K562 (cell line): ENCODE measurements around the gene LCP2. TPM values are rescaled to one million over a fixed set of nuclear protein-coding genes. Genes with fewer than 3 reads are reported as not detected.

Experiments used
- ETV6 ChIP-seq, 3 experiments: fragments of 150-350 bp in 1 of 3; sonication (generic) in 1 of 3; formaldehyde crosslinking in 1 of 3; IDR thresholded peaks; 2 replicates each; pipeline versions ENCODE4 v1.6.1 to v1.8.0; 2014 to 2022; ENCODE audit warnings: borderline replicate concordance in 2 of 3, low read depth in 2 of 3, antibody characterized with exemption in 1 of 3, low read length in 1 of 3, mild to moderate bottlenecking in 1 of 3, missing genetic modification reagents in 1 of 3
- GABPB1 ChIP-seq: sonication (generic); formaldehyde crosslinking; IDR thresholded peaks from 2 replicates; pipeline ENCODE4 v1.8.0; 2022; ENCODE audit warnings: mild to moderate bottlenecking, missing genetic modification reagents
- HDAC1 ChIP-seq, 2 experiments: fragments of 450-650 bp; IDR thresholded peaks; 2 replicates each; pipeline ENCODE4 v1.6.1; 2016 to 2017; ENCODE audit warnings: inconsistent platforms in 1 of 2, mild to moderate bottlenecking in 1 of 2, moderate library complexity in 1 of 2
- IRF1 ChIP-seq: sonication (generic); formaldehyde crosslinking; IDR thresholded peaks from 2 replicates; pipeline ENCODE4 v1.8.0; 2022; ENCODE audit warnings: missing genetic modification reagents, mild to moderate bottlenecking, borderline replicate concordance
- MYNN ChIP-seq, 2 experiments: sonication (generic); formaldehyde crosslinking in 1 of 2; IDR thresholded peaks; 2 replicates each; pipeline versions ENCODE4 v1.5.0 to v1.6.1; 2016 to 2020; ENCODE audit warnings: antibody characterized with exemption in 1 of 2, missing genetic modification reagents in 1 of 2
- POLR3A ChIP-seq: IDR thresholded peaks from 2 replicates; pipeline ENCODE4 v1.6.1; 2011; ENCODE audit warnings: borderline replicate concordance, mild to moderate bottlenecking, moderate library complexity; ENCODE audit not compliant: insufficient read length, insufficient read depth; ENCODE audit errors: extremely low read depth
- RAD21 ChIP-seq, 2 experiments: fragments of 250-450 bp in 1 of 2; fragments of 450-650 bp in 1 of 2; sonication (Bioruptor Pico) in 1 of 2; formaldehyde crosslinking in 1 of 2; IDR thresholded peaks in 1 of 2; conservative IDR thresholded peaks in 1 of 2; 2 replicates each; pipeline versions ENCODE4 v1.4.0 to v1.8.0; 2020 to 2022; ENCODE audit warnings: mild to moderate bottlenecking in 2 of 2, moderate library complexity in 1 of 2
- RCOR1 ChIP-seq, 2 experiments: IDR thresholded peaks; 2 replicates each; pipeline ENCODE4 v1.6.1; 2012; ENCODE audit warnings: low read depth in 2 of 2, low read length in 2 of 2, borderline replicate concordance in 1 of 2, improper control_type of control experiment in 1 of 2
- RREB1 ChIP-seq: fragments of 250-450 bp; sonication (Bioruptor Pico); IDR thresholded peaks from 2 replicates; pipeline ENCODE4 v1.4.0; 2020
- SFPQ ChIP-seq: fragments of 200-400 bp; formaldehyde crosslinking; IDR thresholded peaks from 2 replicates; pipeline ENCODE4 v1.6.1; 2017; ENCODE audit warnings: mild to moderate bottlenecking, low read depth, low read length, moderate library complexity
- TEAD4 ChIP-seq, 2 experiments: sonication (generic) in 1 of 2; formaldehyde crosslinking in 1 of 2; IDR thresholded peaks; 2 replicates each; pipeline versions ENCODE4 v1.6.1 to v1.8.0; 2012 to 2022; ENCODE audit warnings: borderline replicate concordance in 1 of 2, inconsistent platforms in 1 of 2, low read length in 1 of 2, mild to moderate bottlenecking in 1 of 2, missing genetic modification reagents in 1 of 2
- ZKSCAN3 ChIP-seq: fragments of 250-450 bp; sonication (Bioruptor Pico); IDR thresholded peaks from 2 replicates; pipeline ENCODE4 v1.4.0; 2020
- ZNF277 ChIP-seq: fragments of 250-450 bp; sonication (Bioruptor Pico); IDR thresholded peaks from 2 replicates; pipeline ENCODE4 v1.8.0; 2022; ENCODE audit warnings: inconsistent platforms, mild to moderate bottlenecking, moderate library complexity, borderline replicate concordance
- polyA plus RNA-seq, 8 experiments: library from polyadenylated mRNA; depleted of rRNA in 4 of 8; stranded (reverse) in 5 of 8; unstranded in 3 of 8; fragments of >200 nt; fragmentation: Nextera tagmentation in 2 of 8; fragmentation: Illumina TruSeq in 1 of 8; extraction: Ambion mirVana in 2 of 8; extraction: Trizol in 1 of 8; gene quantifications; 2 replicates each; pipeline versions ENCODE4 v1.2.1 to v1.2.3, GENCODE V29; 2011 to 2014; ENCODE audit warnings: inconsistent platforms in 1 of 8, missing spikeins in 1 of 8
- total RNA-seq, 7 experiments: library from RNA; depleted of rRNA in 6 of 7; stranded (reverse); fragments of >200 nt in 6 of 7; fragmentation: Illumina TruSeq in 2 of 7; extraction: Trizol in 2 of 7; gene quantifications; 2 replicates each; pipeline versions ENCODE4 v1.2.1 to v1.2.3, GENCODE V29; 2011 to 2021; ENCODE audit warnings: low replicate concordance in 1 of 7

The LCP2 gene
- total and polyA plus RNA-seq, 9 of the 15 experiments (the other 6 are each of a cell fraction or from before 2014, with no cell fraction given) = 4.0 to 31.3 (median 14.6) TPM

GRCh38 chr5:170268884-170269283 lies 28.7 kb downstream of the LCP2 start (continued):
- no peak for TF ChIP-seq RREB1 (CRISPR knock-in tag)
- no peak for TF ChIP-seq POLR3A
- no peak for TF ChIP-seq SFPQ
- TF ChIP-seq TEAD4 (IDR thresholded peaks at IDR 0.05; ENCODE audit: low read length) = peak; percentile 27; the same call in 1 of the 2 replicates
- no peak for TF ChIP-seq TEAD4 (CRISPR knock-in tag; IDR thresholded peaks at IDR 0.05; ENCODE audit: borderline replicate concordance)
- 0 out of 4 replicates have a peak, but pooled peaks of 1 of the 2 experiments have one; percentile 38 for TF ChIP-seq RCOR1 (IDR thresholded peaks at IDR 0.05; ENCODE audit: borderline replicate concordance in 1 of 2, low read depth in 2 of 2, low read length in 2 of 2)
- no peak for TF ChIP-seq HDAC1 (IDR thresholded peaks at IDR 0.05)
- TF ChIP-seq ZNF277 (CRISPR knock-in tag) = no peak
- peak; percentile 38; the same call in 1 of the 2 replicates for TF ChIP-seq MYNN (IDR thresholded peaks at IDR 0.05)
- TF ChIP-seq MYNN (CRISPR knock-in tag; IDR thresholded peaks at IDR 0.05) = no peak
- no peak for TF ChIP-seq IRF1 (CRISPR knock-in tag)
- TF ChIP-seq GABPB1 (CRISPR knock-in tag) = 0 out of 2 replicates have a peak, but pooled peaks have one; percentile 45
- TF ChIP-seq RAD21 (CRISPR knock-in tag; conservative IDR thresholded peaks at IDR 0.05 in 1 of 2, IDR thresholded peaks at IDR 0.05 in 1 of 2) = peak in 1 of 2 experiments; percentile 29; a peak in 3 of 4 replicates
- TF ChIP-seq ZKSCAN3 (CRISPR knock-in tag) = peak; percentile 42; the same call in 1 of the 2 replicates
- TF ChIP-seq ETV6 (IDR thresholded peaks at IDR 0.05; ENCODE audit: borderline replicate concordance in 1 of 2, low read depth in 2 of 2, low read length in 1 of 2) = peak in 1 of 2 experiments; percentile 80; a peak in 2 of 4 replicates
- no peak for TF ChIP-seq ETV6 (CRISPR knock-in tag; IDR thresholded peaks at IDR 0.05; ENCODE audit: borderline replicate concordance)
